ENCODE data around the gene SUSD1. TPM values are rescaled to one million over a fixed set of nuclear protein-coding genes. Genes with fewer than 3 reads are reported as not detected.
A peak's percentile ranks its signal among the peaks of the same experiment; 100 is the strongest.

SUSD1 gene
- total and polyA plus RNA-seq, 9 of the 15 experiments (the other 6 are each of a cell fraction or from before 2014, with no cell fraction given) = 10.9 to 44.4 (median 36.1) TPM

- TF ChIP-seq BRD9 (IDR thresholded peaks at IDR 0.05; ENCODE audit: low read depth, partially characterized antibody) = no peak
Observed at GRCh38 chr9:112162621-112163413, 12.3 kb downstream of the SUSD1 start (continued).

DNA sequence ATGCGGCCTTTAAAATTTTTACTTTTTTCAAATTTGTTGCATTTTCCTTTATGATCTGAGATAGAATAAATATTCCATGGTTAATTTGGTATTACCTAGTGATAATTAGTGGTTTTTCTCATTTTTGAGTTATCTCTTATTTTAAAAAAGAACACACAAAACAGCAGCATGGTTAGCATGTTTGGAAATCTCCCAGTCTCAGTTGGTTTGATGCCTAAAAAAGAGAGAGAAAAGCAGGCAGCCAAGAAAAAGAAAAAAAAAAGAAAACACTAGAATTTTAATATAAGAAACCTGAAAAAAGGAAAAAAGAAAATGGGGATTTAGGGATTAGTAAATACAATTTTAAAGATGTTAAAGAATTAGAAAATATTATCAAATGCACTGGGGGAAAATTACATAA is 15.3 kb downstream of the SUSD1 start:
- H3K4me3 ChIP-seq = no peak overlapping the region
- POLR2A ChIA-PET = no interaction called here
- 94% methylated on average over 1 of the region's 1 CpG for WGBS (ENCODE audit: insufficient coverage, low coverage, missing lambda C conversion rate)
- in situ Hi-C loops (cut with MboI) (no loop called here), intact Hi-C loops (cut with micrococcal nuclease) (no loop called here)
- H3K9ac ChIP-seq (ENCODE audit: insufficient read depth in 1 of 2, low read depth in 2 of 2, low read length in 2 of 2) = no peak overlapping the region
- H3K27me3 ChIP-seq (ENCODE audit: control insufficient read depth in 2 of 2, insufficient read depth in 2 of 2, low read length in 2 of 2) = no peaks in the 10 kb centered on the region
- no peak for ATAC-seq
- H3K36me3 ChIP-seq (ENCODE audit: control insufficient read depth, insufficient read depth, low read length) = peaks cover 60% of the 10 kb centered on the region
- no peak overlapping the region for H2AFZ ChIP-seq (ENCODE audit: low read depth, low read length)
- H3K9me3 ChIP-seq (replicated peaks; ENCODE audit: control insufficient read depth, insufficient read depth, low read depth, low read length) = no peaks in the 10 kb centered on the region
- 0 out of 2 replicates have a peak, but pooled peaks cover 5% of the 10 kb centered on the region for H4K20me1 ChIP-seq (replicated peaks; ENCODE audit: control insufficient read depth, insufficient read depth, low read length)
- CTCF ChIA-PET (ENCODE audit: low intra/inter-chr PET ratio) = no interaction called here
- H3K4me2 ChIP-seq (ENCODE audit: insufficient read depth, low read length) = no peak overlapping the region
- H3K4me1 ChIP-seq (replicated peaks in 1 of 2; ENCODE audit: control insufficient read depth in 2 of 2, insufficient read depth in 2 of 2, low read length in 2 of 2) = peaks cover 0 to 4% of the 10 kb centered on the region in 2 experiments; a peak in 2 of 5 replicates
- no peak overlapping the region for H3K27ac ChIP-seq (ENCODE audit: extremely low read depth, low read depth, low read length)
- H3K79me2 ChIP-seq (ENCODE audit: control insufficient read depth, insufficient read depth, low read length) = peaks cover 82% of the 10 kb centered on the region
- no TSS peak for BruUV-seq (replicated peaks)
- no peak for TF ChIP-seq TAF15 (IDR thresholded peaks at IDR 0.05; ENCODE audit: low read depth, low read length)
- TF ChIP-seq ZNF512 (tag; IDR thresholded peaks at IDR 0.05) = peak; percentile 59
- DNase-seq (ENCODE audit: extremely low read depth in 1 of 4, low spot score in 3 of 4) = no peak
- H3K9me1 ChIP-seq (ENCODE audit: control insufficient read depth, insufficient read depth, low read length) = peaks cover 8% of the 10 kb centered on the region
- no peak for FAIRE-seq

Measured in K562 (cell line).